Islet of Langerhans (tissue), 1 donor: ENCODE measurements around the gene CTNNAL1.
"Not testable (repeated sequence)": the region's sequence is repeated elsewhere in the genome, so short reads cannot be mapped to it uniquely, and the experiment has no call there.

Experiments used
- FAIRE-seq: peaks from one replicate; lab custom pipeline; 2011; peaks lifted over from hg19 to GRCh38; lab: Jason Lieb, UNC

The CTNNAL1 gene

GRCh38 chr9:109012876-109013678, at the start of gene CTNNAL1:
CTNNAL1 (minus strand) TSS chr9:109013499; CDS start chr9:109013442, 57 bp downstream.
- FAIRE-seq, result no peak

GRCh38 chr9:109062543-109062942, 49.2 kb upstream of the CTNNAL1 start:
- no peak for FAIRE-seq

GRCh38 chr9:109060191-109060590, 46.9 kb upstream of the CTNNAL1 start:
- no peak for FAIRE-seq

GRCh38 chr9:109053121-109053520, 39.8 kb upstream of the CTNNAL1 start:
- not testable (repeated sequence) for FAIRE-seq

- no peak for FAIRE-seq
Observed at GRCh38 chr9:109052416-109052815, 39.1 kb upstream of the CTNNAL1 start.

GRCh38 chr9:109051733-109052132, 38.4 kb upstream of the CTNNAL1 start:
- no peak for FAIRE-seq

GRCh38 chr9:109050444-109050843, 37.1 kb upstream of the CTNNAL1 start:
- no peak for FAIRE-seq

GRCh38 chr9:109048822-109049221, 35.5 kb upstream of the CTNNAL1 start:
- no peak for FAIRE-seq

GRCh38 chr9:109047259-109047658, 34.0 kb upstream of the CTNNAL1 start:
- no peak for FAIRE-seq

GRCh38 chr9:109046346-109046745, 33.0 kb upstream of the CTNNAL1 start:
- FAIRE-seq, result no peak

- no peak for FAIRE-seq
Observed at GRCh38 chr9:109043578-109043977, 30.3 kb upstream of the CTNNAL1 start.

GRCh38 chr9:109040571-109040970, 27.3 kb upstream of the CTNNAL1 start:
- FAIRE-seq, result no peak

- FAIRE-seq, result no peak
Observed at GRCh38 chr9:109039539-109039938, 26.2 kb upstream of the CTNNAL1 start.

- no peak for FAIRE-seq
Observed at GRCh38 chr9:109037946-109038715, 24.8 kb upstream of the CTNNAL1 start.

GRCh38 chr9:109036744-109037680, 23.7 kb upstream of the CTNNAL1 start:
- no peak for FAIRE-seq

- no peak for FAIRE-seq
Observed at GRCh38 chr9:109035684-109036423, 22.6 kb upstream of the CTNNAL1 start.

- FAIRE-seq, result no peak
Observed at GRCh38 chr9:109033941-109034700, 20.8 kb upstream of the CTNNAL1 start.

GRCh38 chr9:109031241-109031640, 17.9 kb upstream of the CTNNAL1 start:
- FAIRE-seq, result no peak

- no peak for FAIRE-seq
Observed at GRCh38 chr9:109030426-109030825, 17.1 kb upstream of the CTNNAL1 start.

- no peak for FAIRE-seq
Observed at GRCh38 chr9:109028457-109028856, 15.2 kb upstream of the CTNNAL1 start.

GRCh38 chr9:109027176-109027575, 13.9 kb upstream of the CTNNAL1 start:
- no peak for FAIRE-seq
